ENCODE measurements around the gene SRGAP1.

SRGAP1 gene

DNA sequence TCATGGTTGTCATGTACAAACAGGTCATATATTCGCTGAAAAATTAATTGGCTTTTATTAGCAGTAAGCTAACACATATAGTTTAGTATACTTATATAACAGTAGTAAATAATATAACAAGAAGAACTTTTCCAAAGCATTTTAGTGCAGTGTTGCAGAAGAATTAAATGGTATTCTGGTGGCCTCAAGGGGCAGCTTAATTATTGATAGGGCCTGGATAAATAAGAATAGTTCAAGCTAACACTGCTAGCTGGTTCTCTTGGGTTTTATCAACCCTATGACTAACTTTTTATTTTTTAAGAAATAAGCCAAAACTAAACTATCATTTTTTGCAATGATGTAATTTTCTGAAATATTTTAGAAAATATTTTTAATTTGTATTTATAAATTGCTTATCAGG lies 152.1 kb downstream of the SRGAP1 start:
- H4K91ac ChIP-seq (ENCODE audit: low read depth, low read length, poor library complexity) = no peak overlapping the region
- no peak overlapping the region for H3K4me2 ChIP-seq (ENCODE audit: insufficient read depth, low read length, poor library complexity, severe bottlenecking)
- no peak overlapping the region for H3K23ac ChIP-seq (ENCODE audit: low read depth, low read length, poor library complexity)
- H3K14ac ChIP-seq (ENCODE audit: low read length) = no peak overlapping the region
- no peak for DNase-seq (ENCODE audit: low spot score)
- H3K4ac ChIP-seq (ENCODE audit: low read length) = no peak overlapping the region
- no peaks in the 10 kb centered on the region for H3K9me3 ChIP-seq (replicated peaks in 1 of 2; ENCODE audit: control insufficient read depth in 2 of 2, insufficient read depth in 1 of 2, low read depth in 1 of 2, low read length in 2 of 2)
- H2AK5ac ChIP-seq (ENCODE audit: low read depth, low read length) = no peak overlapping the region
- H2BK12ac ChIP-seq (ENCODE audit: low read length) = no peak overlapping the region
- H2BK15ac ChIP-seq (ENCODE audit: low read length) = no peak overlapping the region
- H3K18ac ChIP-seq (ENCODE audit: low read length) = no peak overlapping the region
- no peaks in the 10 kb centered on the region for H3K27me3 ChIP-seq (ENCODE audit: control insufficient read depth in 3 of 3, insufficient read depth in 3 of 3, low read depth in 1 of 3, low read length in 3 of 3)
- peaks cover 0 to 40% of the 10 kb centered on the region in 2 donors for H3K36me3 ChIP-seq (replicated peaks in 1 of 2; ENCODE audit: control insufficient read depth in 2 of 2, insufficient read depth in 2 of 2, low read length in 2 of 2)
- no peak overlapping the region for H2AFZ ChIP-seq (ENCODE audit: low read length)
- no peak overlapping the region for H2BK5ac ChIP-seq (ENCODE audit: low read length)
- H2BK120ac ChIP-seq (ENCODE audit: low read depth, low read length) = no peak overlapping the region
- H4K8ac ChIP-seq (ENCODE audit: low read depth, low read length) = no peak overlapping the region
- no peak overlapping the region for H3K27ac ChIP-seq (replicated peaks; ENCODE audit: low read length)
- H3K4me1 ChIP-seq (ENCODE audit: control insufficient read depth in 2 of 2, insufficient read depth in 1 of 2, low read depth in 1 of 2, low read length in 2 of 2) = no peaks in the 10 kb centered on the region
- no CpG with 5 or more reads among the region's 1 CpG for WGBS, 2 donors (ENCODE audit: extremely low coverage in 2 of 2, insufficient read length in 2 of 2, insufficient replicate concordance in 1 of 2)
- no peaks in the 10 kb centered on the region for H3K79me1 ChIP-seq (ENCODE audit: low read depth, low read length)
- no peak overlapping the region for H3K9ac ChIP-seq (ENCODE audit: low read depth, low read length, poor library complexity)
- H3K4me3 ChIP-seq (ENCODE audit: low read length in 2 of 2) = no peak overlapping the region

DNA sequence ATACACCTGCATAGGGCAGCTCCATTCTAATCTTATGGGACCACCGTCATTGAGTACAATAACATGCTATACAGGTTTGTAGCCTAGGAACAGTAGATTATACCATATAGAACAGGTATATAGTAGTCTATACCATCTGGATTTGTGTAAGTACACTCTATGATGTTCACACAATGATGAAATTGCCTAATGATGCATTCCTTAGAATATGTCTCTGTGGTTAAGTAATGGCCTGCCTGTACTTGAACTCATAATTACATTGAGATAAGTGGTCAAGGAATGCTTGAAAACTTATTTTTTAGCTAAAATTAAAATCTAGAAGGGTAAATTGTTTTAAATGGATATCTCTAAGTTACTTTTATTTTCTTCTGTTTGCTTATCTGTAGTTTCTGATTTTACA lies 152.7 kb downstream of the SRGAP1 start:
- no peak for DNase-seq (ENCODE audit: low spot score)
- H3K27me3 ChIP-seq (ENCODE audit: control insufficient read depth in 3 of 3, insufficient read depth in 3 of 3, low read depth in 1 of 3, low read length in 3 of 3) = no peaks in the 10 kb centered on the region
- no peak overlapping the region for H4K91ac ChIP-seq (ENCODE audit: low read depth, low read length, poor library complexity)
- H3K14ac ChIP-seq (ENCODE audit: low read length) = no peak overlapping the region
- H3K23ac ChIP-seq (ENCODE audit: low read depth, low read length, poor library complexity) = no peak overlapping the region
- no peak overlapping the region for H2BK12ac ChIP-seq (ENCODE audit: low read length)
- H2AK5ac ChIP-seq (ENCODE audit: low read depth, low read length) = no peak overlapping the region
- H2AFZ ChIP-seq (ENCODE audit: low read length) = no peak overlapping the region
- H3K4me3 ChIP-seq (ENCODE audit: low read length in 2 of 2) = no peak overlapping the region
- no peaks in the 10 kb centered on the region for H3K79me1 ChIP-seq (ENCODE audit: low read depth, low read length)
- peaks cover 0 to 37% of the 10 kb centered on the region in 2 donors for H3K36me3 ChIP-seq (replicated peaks in 1 of 2; ENCODE audit: control insufficient read depth in 2 of 2, insufficient read depth in 2 of 2, low read length in 2 of 2)
- no CpG with 5 or more reads among the region's 1 CpG for WGBS, 2 donors (ENCODE audit: extremely low coverage in 2 of 2, insufficient read length in 2 of 2, insufficient replicate concordance in 1 of 2)
- no peak overlapping the region for H2BK15ac ChIP-seq (ENCODE audit: low read length)
- no peak overlapping the region for H3K18ac ChIP-seq (ENCODE audit: low read length)
- no peak overlapping the region for H3K27ac ChIP-seq (replicated peaks; ENCODE audit: low read length)
- H3K9me3 ChIP-seq (replicated peaks in 1 of 2; ENCODE audit: control insufficient read depth in 2 of 2, insufficient read depth in 1 of 2, low read depth in 1 of 2, low read length in 2 of 2) = no peaks in the 10 kb centered on the region
- H3K4me1 ChIP-seq (ENCODE audit: control insufficient read depth in 2 of 2, insufficient read depth in 1 of 2, low read depth in 1 of 2, low read length in 2 of 2) = no peaks in the 10 kb centered on the region
- no peak overlapping the region for H3K4ac ChIP-seq (ENCODE audit: low read length)
- H3K9ac ChIP-seq (ENCODE audit: low read depth, low read length, poor library complexity) = no peak overlapping the region
- H2BK5ac ChIP-seq (ENCODE audit: low read length) = no peak overlapping the region
- no peak overlapping the region for H3K4me2 ChIP-seq (ENCODE audit: insufficient read depth, low read length, poor library complexity, severe bottlenecking)
- H4K8ac ChIP-seq (ENCODE audit: low read depth, low read length) = no peak overlapping the region
- H2BK120ac ChIP-seq (ENCODE audit: low read depth, low read length) = no peak overlapping the region

GRCh38 chr12:63998584-63998983 lies 154.1 kb downstream of the SRGAP1 start:
- Histone ChIP-seq H2BK12ac (ENCODE audit: low read length) (no peak overlapping the region), H2BK5ac (ENCODE audit: low read length) (no peak overlapping the region), H3K27me3 (ENCODE audit: control insufficient read depth in 3 of 3, insufficient read depth in 3 of 3, low read depth in 1 of 3, low read length in 3 of 3) (no peaks in the 10 kb centered on the region), H2BK120ac (ENCODE audit: low read depth, low read length) (no peak overlapping the region), H3K36me3 (replicated peaks in 1 of 2; ENCODE audit: control insufficient read depth in 2 of 2, insufficient read depth in 2 of 2, low read length in 2 of 2) (peaks cover 0 to 26% of the 10 kb centered on the region in 2 donors), H3K4ac (ENCODE audit: low read length) (no peak overlapping the region), H2AK5ac (ENCODE audit: low read depth, low read length) (no peak overlapping the region), H3K18ac (ENCODE audit: low read length) (no peak overlapping the region), H3K27ac (replicated peaks; ENCODE audit: low read length) (no peak overlapping the region), H2AFZ (ENCODE audit: low read length) (no peak overlapping the region), H4K91ac (ENCODE audit: low read depth, low read length, poor library complexity) (no peak overlapping the region), H4K8ac (ENCODE audit: low read depth, low read length) (no peak overlapping the region), H3K9me3 (replicated peaks in 1 of 2; ENCODE audit: control insufficient read depth in 2 of 2, insufficient read depth in 1 of 2, low read depth in 1 of 2, low read length in 2 of 2) (no peaks in the 10 kb centered on the region), H3K23ac (ENCODE audit: low read depth, low read length, poor library complexity) (no peak overlapping the region), H3K79me1 (ENCODE audit: low read depth, low read length) (no peaks in the 10 kb centered on the region), H2BK15ac (ENCODE audit: low read length) (no peak overlapping the region), H3K4me2 (ENCODE audit: insufficient read depth, low read length, poor library complexity, severe bottlenecking) (no peak overlapping the region), H3K4me3 (ENCODE audit: low read length in 2 of 2) (no peak overlapping the region), H3K4me1 (ENCODE audit: control insufficient read depth in 2 of 2, insufficient read depth in 1 of 2, low read depth in 1 of 2, low read length in 2 of 2) (no peaks in the 10 kb centered on the region), H3K9ac (ENCODE audit: low read depth, low read length, poor library complexity) (no peak overlapping the region), H3K14ac (ENCODE audit: low read length) (no peak overlapping the region)
- DNase-seq (ENCODE audit: low spot score) = no peak

GRCh38 chr12:63999853-64000252 lies 155.4 kb downstream of the SRGAP1 start:
- no peak overlapping the region for H2BK5ac ChIP-seq (ENCODE audit: low read length)
- no peak overlapping the region for H3K14ac ChIP-seq (ENCODE audit: low read length)
- no peak overlapping the region for H3K18ac ChIP-seq (ENCODE audit: low read length)
- H3K27me3 ChIP-seq (ENCODE audit: control insufficient read depth in 3 of 3, insufficient read depth in 3 of 3, low read depth in 1 of 3, low read length in 3 of 3) = no peaks in the 10 kb centered on the region
- H2AFZ ChIP-seq (ENCODE audit: low read length) = no peak overlapping the region
- H3K23ac ChIP-seq (ENCODE audit: low read depth, low read length, poor library complexity) = no peak overlapping the region
- H3K79me1 ChIP-seq (ENCODE audit: low read depth, low read length) = no peaks in the 10 kb centered on the region
- H3K9me3 ChIP-seq (replicated peaks in 1 of 2; ENCODE audit: control insufficient read depth in 2 of 2, insufficient read depth in 1 of 2, low read depth in 1 of 2, low read length in 2 of 2) = peaks cover 0 to 5% of the 10 kb centered on the region in 2 donors
- no peak overlapping the region for H3K4me2 ChIP-seq (ENCODE audit: insufficient read depth, low read length, poor library complexity, severe bottlenecking)
- no peak overlapping the region for H2BK15ac ChIP-seq (ENCODE audit: low read length)
- H3K4me1 ChIP-seq (ENCODE audit: control insufficient read depth in 2 of 2, insufficient read depth in 1 of 2, low read depth in 1 of 2, low read length in 2 of 2) = no peaks in the 10 kb centered on the region
- no peak overlapping the region for H2BK12ac ChIP-seq (ENCODE audit: low read length)
- H4K8ac ChIP-seq (ENCODE audit: low read depth, low read length) = no peak overlapping the region
- no peak overlapping the region for H3K27ac ChIP-seq (replicated peaks; ENCODE audit: low read length)
- no peak overlapping the region for H2AK5ac ChIP-seq (ENCODE audit: low read depth, low read length)
- WGBS, 2 donors (ENCODE audit: extremely low coverage in 2 of 2, insufficient read length in 2 of 2, insufficient replicate concordance in 1 of 2) = no CpG with 5 or more reads among the region's 3 CpGs
- H3K9ac ChIP-seq (ENCODE audit: low read depth, low read length, poor library complexity) = no peak overlapping the region
- no peak overlapping the region for H3K4ac ChIP-seq (ENCODE audit: low read length)
- no peak overlapping the region for H4K91ac ChIP-seq (ENCODE audit: low read depth, low read length, poor library complexity)
- no peak overlapping the region for H3K4me3 ChIP-seq (ENCODE audit: low read length in 2 of 2)
- no peak overlapping the region for H2BK120ac ChIP-seq (ENCODE audit: low read depth, low read length)
- peaks cover 0 to 33% of the 10 kb centered on the region in 2 donors for H3K36me3 ChIP-seq (replicated peaks in 1 of 2; ENCODE audit: control insufficient read depth in 2 of 2, insufficient read depth in 2 of 2, low read length in 2 of 2)
- DNase-seq (ENCODE audit: low spot score) = no peak

All from neuronal stem cell (in vitro differentiated cells).